H9 (cell line): ENCODE data around the gene CSRP1. TPM values are rescaled to one million over a fixed set of nuclear protein-coding genes. Genes with fewer than 3 reads are reported as not detected.

Source experiments
- DNase-seq: peaks from one replicate; pipeline ENCODE4 v3.0.0-alpha.2; 2017
- H2AFZ ChIP-seq: one replicate; pipeline ENCODE4 v1.6.1; 2013; ENCODE audit warnings: mild to moderate bottlenecking, low read length, control low read depth, moderate library complexity
- H2AK5ac ChIP-seq: 2 replicates; pipeline ENCODE4 v1.6.1; 2013; ENCODE audit warnings: low read length, control low read depth, mixed read lengths; ENCODE audit not compliant: insufficient read length
- H2BK120ac ChIP-seq: one replicate; pipeline ENCODE4 v1.6.1; 2013; ENCODE audit warnings: low read depth, mild to moderate bottlenecking, low read length, control low read depth, inconsistent platforms; ENCODE audit not compliant: poor library complexity, severe bottlenecking
- H2BK12ac ChIP-seq: 2 replicates; pipeline ENCODE4 v1.6.1; 2013; ENCODE audit warnings: low read length, control low read depth, mixed read lengths, low read depth; ENCODE audit not compliant: insufficient read length
- H2BK15ac ChIP-seq: 2 replicates; pipeline ENCODE4 v1.6.1; 2013; ENCODE audit warnings: low read depth, low read length, control low read depth
- H2BK20ac ChIP-seq: one replicate; pipeline ENCODE4 v1.6.1; 2013; ENCODE audit warnings: low read depth, mild to moderate bottlenecking, low read length, control low read depth, inconsistent platforms; ENCODE audit not compliant: poor library complexity, severe bottlenecking
- H2BK5ac ChIP-seq: 2 replicates; pipeline ENCODE4 v1.6.1; 2013; ENCODE audit warnings: low read length, control low read depth, mixed read lengths; ENCODE audit not compliant: insufficient read length
- H3K14ac ChIP-seq: 2 replicates; pipeline ENCODE4 v1.6.1; 2013; ENCODE audit warnings: low read length, control low read depth; ENCODE audit not compliant: insufficient read depth
- H3K18ac ChIP-seq: 2 replicates; pipeline ENCODE4 v1.6.1; 2013; ENCODE audit warnings: low read depth, mild to moderate bottlenecking, mixed read lengths, low read length, control low read depth; ENCODE audit not compliant: insufficient read length
- H3K23ac ChIP-seq: 2 replicates; pipeline ENCODE4 v1.6.1; 2013; ENCODE audit warnings: low read length, control low read depth, mixed read lengths, low read depth; ENCODE audit not compliant: insufficient read length
- H3K23me2 ChIP-seq: 2 replicates; pipeline ENCODE4 v1.6.1; 2013; ENCODE audit warnings: low read depth, mild to moderate bottlenecking, mixed read lengths, low read length, control low read depth; ENCODE audit not compliant: insufficient read length, poor library complexity, severe bottlenecking
- H3K27ac ChIP-seq: 2 replicates; pipeline ENCODE4 v1.5.1; 2013; ENCODE audit warnings: low read length, control low read depth, mixed read lengths, low read depth; ENCODE audit not compliant: insufficient read length
- H3K27me3 ChIP-seq: 2 replicates; pipeline ENCODE4 v1.6.1; 2013; ENCODE audit warnings: low read length, control low read depth, inconsistent platforms; ENCODE audit not compliant: insufficient read depth
- H3K4ac ChIP-seq: 2 replicates; pipeline ENCODE4 v1.6.1; 2013; ENCODE audit warnings: low read depth, mild to moderate bottlenecking, control low read depth, inconsistent platforms, low read length, moderate library complexity
- H3K4me1 ChIP-seq: 2 replicates; pipeline ENCODE4 v1.6.1; 2013; ENCODE audit warnings: low read length, control low read depth, inconsistent platforms; ENCODE audit not compliant: insufficient read depth
- H3K4me2 ChIP-seq: 2 replicates; pipeline ENCODE4 v1.6.1; 2013; ENCODE audit warnings: low read length, control low read depth, mixed read lengths; ENCODE audit not compliant: insufficient read length, insufficient read depth
- H3K56ac ChIP-seq: 2 replicates; pipeline ENCODE4 v1.6.1; 2013; ENCODE audit warnings: low read depth, mild to moderate bottlenecking, mixed read lengths, low read length, control low read depth; ENCODE audit not compliant: insufficient read length
- H3K79me1 ChIP-seq: 2 replicates; pipeline ENCODE4 v1.6.1; 2013; ENCODE audit warnings: low read depth, mild to moderate bottlenecking, moderate library complexity, low read length, control low read depth, inconsistent platforms; ENCODE audit not compliant: insufficient read depth, poor library complexity, severe bottlenecking
- H3K79me2 ChIP-seq: 2 replicates; pipeline ENCODE4 v1.6.1; 2013; ENCODE audit warnings: low read length, control low read depth, inconsistent platforms; ENCODE audit not compliant: insufficient read depth
- H3K9ac ChIP-seq: 2 replicates; pipeline ENCODE4 v1.6.1; 2013; ENCODE audit warnings: low read length, control low read depth, mixed read lengths; ENCODE audit not compliant: insufficient read length; ENCODE audit errors: extremely low read depth
- H3K9me3 ChIP-seq: one replicate; pipeline ENCODE4 v1.6.1; 2013; ENCODE audit warnings: low read depth, low read length, inconsistent platforms; ENCODE audit not compliant: control insufficient read depth
- H3T11ph ChIP-seq: one replicate; pipeline ENCODE4 v1.6.1; 2013; ENCODE audit warnings: mild to moderate bottlenecking, low read length, control low read depth, inconsistent platforms
- H4K20me1 ChIP-seq: one replicate; pipeline ENCODE4 v1.6.1; 2013; ENCODE audit not compliant: control insufficient read depth, insufficient read length, insufficient read depth
- H4K5ac ChIP-seq: 2 replicates; pipeline ENCODE4 v1.6.1; 2013; ENCODE audit warnings: low read depth, mild to moderate bottlenecking, mixed read lengths, low read length, control low read depth; ENCODE audit not compliant: insufficient read length
- H4K8ac ChIP-seq: replicated peaks from 2 replicates; pipeline ENCODE4 v1.6.1; 2013; ENCODE audit warnings: low read length, control low read depth, mixed read lengths, low read depth; ENCODE audit not compliant: insufficient read length
- H4K91ac ChIP-seq: 2 replicates; pipeline ENCODE4 v1.6.1; 2013; ENCODE audit warnings: low read depth, mild to moderate bottlenecking, moderate library complexity, mixed read lengths, low read length, control low read depth; ENCODE audit not compliant: insufficient read length
- H3K27ac Mint-ChIP-seq, 3 experiments: 2 replicates in 2 of 3; 3 replicates in 1 of 3; pipeline ENCODE4 v1.8.0; 2020 to 2021; ENCODE audit warnings: mixed read lengths in 3 of 3, mild to moderate bottlenecking in 1 of 3, moderate library complexity in 1 of 3
- H3K27me3 Mint-ChIP-seq: 2 replicates; pipeline ENCODE4 v1.8.0; 2021; ENCODE audit warnings: low read depth, mild to moderate bottlenecking, moderate library complexity, mixed read lengths
- H3K36me3 Mint-ChIP-seq, 3 experiments: 2 replicates in 2 of 3; 3 replicates in 1 of 3; pipeline ENCODE4 v1.8.0; 2020 to 2021; ENCODE audit warnings: low read depth in 3 of 3, mixed read lengths in 3 of 3; ENCODE audit not compliant: insufficient read depth in 1 of 3
- H3K4me1 Mint-ChIP-seq, 2 experiments: 2 replicates each; pipeline ENCODE4 v1.8.0; 2020; ENCODE audit warnings: mixed read lengths in 2 of 2
- H3K4me3 Mint-ChIP-seq, 2 experiments: 2 replicates in 1 of 2; 3 replicates in 1 of 2; pipeline ENCODE4 v1.8.0; 2020 to 2021; ENCODE audit warnings: mild to moderate bottlenecking in 2 of 2, mixed read lengths in 2 of 2, moderate library complexity in 1 of 2
- H3K9me3 Mint-ChIP-seq, 2 experiments: 2 replicates in 1 of 2; 3 replicates in 1 of 2; pipeline ENCODE4 v1.8.0; 2020; ENCODE audit warnings: mild to moderate bottlenecking in 2 of 2, mixed read lengths in 2 of 2, moderate library complexity in 1 of 2
- CTCF ChIP-seq: fragments of 200-600 bp; sonication (generic); conservative IDR thresholded peaks from 3 replicates; pipeline ENCODE4 v1.8.0; 2021; ENCODE audit warnings: antibody characterized with exemption, mild to moderate bottlenecking
- WGBS: extraction: QIAGEN DNeasy Blood & Tissue Kit; methylation state at CpG from one replicate; pipeline ENCODE4 v1.1.7; 2013; ENCODE audit warnings: missing lambda C conversion rate, low lambda C conversion rate, mixed read lengths; ENCODE audit not compliant: insufficient read length; ENCODE audit errors: extremely low coverage; 5-methylcytosine and 5-hydroxymethylcytosine counted together
- total RNA-seq: library from RNA; stranded (reverse); gene quantifications from 2 replicates; pipeline ENCODE4 v1.2.1, GENCODE V29; 2021

CSRP1 gene
- total RNA-seq, 1 experiment from 2014 or later: 0.44 TPM

- no CpG with 5 or more reads among the region's 3 CpGs for WGBS
- H2AFZ ChIP-seq: no peak overlapping the region
- no peak overlapping the region for H3K27ac Mint-ChIP-seq
- H3K23ac ChIP-seq: no peak overlapping the region
- H4K8ac ChIP-seq: no peak overlapping the region
- no peak overlapping the region for H3K9ac ChIP-seq
- no peak overlapping the region for H2BK5ac ChIP-seq
- no peaks in the 10 kb centered on the region for H3K79me1 ChIP-seq
- H3K27me3 ChIP-seq: peaks cover 2% of the 10 kb centered on the region; the same call in 1 of the 2 replicates
- TF ChIP-seq CTCF: no peak
- H3K14ac ChIP-seq: no peak overlapping the region
- H3K9me3 Mint-ChIP-seq: no peaks in the 10 kb centered on the region
- H3K56ac ChIP-seq: no peak overlapping the region
- no peak for DNase-seq
- H4K5ac ChIP-seq: no peak overlapping the region
- H3T11ph ChIP-seq: no peak overlapping the region
- H3K9me3 ChIP-seq: no peaks in the 10 kb centered on the region
- peaks cover 56% of the 10 kb centered on the region for H3K27me3 Mint-ChIP-seq
- no peak overlapping the region for H3K4me2 ChIP-seq
- H2AK5ac ChIP-seq: no peak overlapping the region
- no peak overlapping the region for H3K4ac ChIP-seq
- H2BK15ac ChIP-seq: no peak overlapping the region
- H3K27ac ChIP-seq: no peak overlapping the region
- H4K20me1 ChIP-seq: no peaks in the 10 kb centered on the region
- H3K4me1 ChIP-seq: no peaks in the 10 kb centered on the region; the same call in 1 of the 2 replicates
- H2BK20ac ChIP-seq: no peak overlapping the region
- no peak overlapping the region for H2BK12ac ChIP-seq
- peaks cover 26% of the 10 kb centered on the region in 2 experiments for H3K4me1 Mint-ChIP-seq
- H3K36me3 Mint-ChIP-seq: peaks cover 0 to 8% (median 6%) of the 10 kb centered on the region in 3 experiments; a peak in 4 of 7 replicates
- H4K91ac ChIP-seq: no peak overlapping the region
- H3K23me2 ChIP-seq: peaks cover 19% of the 10 kb centered on the region
- no peak overlapping the region for H3K4me3 Mint-ChIP-seq
- H3K18ac ChIP-seq: no peak overlapping the region
- no peak overlapping the region for H2BK120ac ChIP-seq
- H3K79me2 ChIP-seq: peaks cover 10% of the 10 kb centered on the region; the same call in 1 of the 2 replicates
Observed at GRCh38 chr1:201471772-201472171, 35.2 kb downstream of the CSRP1 start.
